Spinal cord (tissue), 10 donors: Measurements from ENCODE around the gene SLC7A6. TPM values are rescaled to one million over a fixed set of nuclear protein-coding genes. Genes with fewer than 3 reads are reported as not detected.

Experiments used
- DNase-seq, 6 donors: peaks; one replicate each; pipeline versions ENCODE4 v3.0.0 to v3.0.0-alpha.2; 2013 to 2015; ENCODE audit warnings: low spot score in 6 of 6, low read depth in 4 of 6
- H3K27ac ChIP-seq: one replicate; pipeline ENCODE4 v1.5.1; 2013; ENCODE audit warnings: low read depth, low read length, control low read depth
- H3K27me3 ChIP-seq: one replicate; pipeline ENCODE4 v1.6.1; 2013; ENCODE audit warnings: low read length; ENCODE audit not compliant: control insufficient read depth, insufficient read depth
- H3K36me3 ChIP-seq: one replicate; pipeline ENCODE4 v1.6.1; 2013; ENCODE audit warnings: low read length; ENCODE audit not compliant: control insufficient read depth, insufficient read depth
- H3K4me1 ChIP-seq: one replicate; pipeline ENCODE4 v1.6.1; 2013; ENCODE audit warnings: low read length; ENCODE audit not compliant: control insufficient read depth, insufficient read depth
- H3K4me3 ChIP-seq: one replicate; pipeline ENCODE4 v1.5.1; 2013; ENCODE audit warnings: low read depth, low read length, control low read depth
- H3K9me3 ChIP-seq: one replicate; pipeline ENCODE4 v1.6.1; 2013; ENCODE audit warnings: low read length; ENCODE audit not compliant: control insufficient read depth, insufficient read depth
- WGBS: methylation state at CpG from one replicate; pipeline ENCODE4 v1.1.5; 2013; ENCODE audit warnings: missing lambda C conversion rate; ENCODE audit not compliant: insufficient coverage; 5-methylcytosine and 5-hydroxymethylcytosine counted together
- polyA plus RNA-seq, 2 donors: library from polyadenylated mRNA; unstranded; fragments of 120-200 nt; gene quantifications; one replicate each; pipeline ENCODE4 v1.2.1, GENCODE V29; 2013; ENCODE audit not compliant: insufficient read length in 2 of 2
- total RNA-seq, 2 donors: library from RNA; depleted of rRNA in 1 of 2; stranded (reverse); fragments of 120-200 nt in 1 of 2; fragments of >200 nt in 1 of 2; gene quantifications; one replicate each; pipeline versions ENCODE4 v1.2.3 to v1.2.4, GENCODE V29; 2013 to 2014
- donor health status: healthy.

The SLC7A6 gene
- total and polyA plus RNA-seq, 4 donors: 20.2 to 28.3 (median 24.0) TPM

DNA sequence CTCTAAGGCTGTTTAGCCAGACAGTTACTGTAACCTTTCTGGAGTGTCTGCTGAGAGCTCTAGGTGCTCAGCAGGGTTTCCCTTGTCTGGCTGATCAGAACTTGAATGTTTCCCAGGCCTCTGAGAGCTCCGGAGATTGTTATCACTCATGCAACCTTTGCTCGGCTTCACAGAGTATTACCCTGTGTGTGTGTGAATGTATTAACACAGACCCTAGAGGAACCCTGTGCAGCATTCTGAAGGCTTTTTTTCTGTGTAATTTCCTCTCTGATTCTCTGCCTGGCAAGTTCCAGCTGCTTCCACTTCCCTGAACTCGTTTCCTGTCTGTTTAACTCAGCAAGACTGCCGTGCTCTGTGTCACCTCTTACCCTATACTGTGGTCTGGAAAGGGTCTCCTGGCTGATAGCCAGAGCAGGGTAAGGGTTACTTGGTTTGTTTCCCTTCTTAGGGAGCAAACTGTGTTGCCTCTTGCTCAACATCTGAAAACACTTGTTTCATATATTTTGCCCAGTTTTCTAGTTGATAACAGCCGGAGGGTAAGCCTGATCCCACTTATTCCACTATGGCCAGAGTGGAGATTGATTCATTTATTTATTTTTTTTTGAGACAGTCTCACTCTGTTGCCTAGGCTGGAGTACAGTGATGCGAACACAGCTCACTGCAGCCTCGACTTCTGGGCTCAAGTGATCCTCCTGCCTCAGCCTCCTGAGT, 68.2 kb downstream of the SLC7A6 start:
- 77% methylated on average over 6 of the region's 7 CpGs for WGBS
- peak in 1 of 6 donors; percentile 53 for DNase-seq
- H3K4me3 ChIP-seq: no peak overlapping the region
- no peaks in the 10 kb centered on the region for H3K27me3 ChIP-seq
- H3K4me1 ChIP-seq: peaks cover 5% of the 10 kb centered on the region
- no peaks in the 10 kb centered on the region for H3K9me3 ChIP-seq
- peak overlapping the region; percentile 68 for H3K27ac ChIP-seq
- H3K36me3 ChIP-seq: peaks cover 37% of the 10 kb centered on the region

DNA sequence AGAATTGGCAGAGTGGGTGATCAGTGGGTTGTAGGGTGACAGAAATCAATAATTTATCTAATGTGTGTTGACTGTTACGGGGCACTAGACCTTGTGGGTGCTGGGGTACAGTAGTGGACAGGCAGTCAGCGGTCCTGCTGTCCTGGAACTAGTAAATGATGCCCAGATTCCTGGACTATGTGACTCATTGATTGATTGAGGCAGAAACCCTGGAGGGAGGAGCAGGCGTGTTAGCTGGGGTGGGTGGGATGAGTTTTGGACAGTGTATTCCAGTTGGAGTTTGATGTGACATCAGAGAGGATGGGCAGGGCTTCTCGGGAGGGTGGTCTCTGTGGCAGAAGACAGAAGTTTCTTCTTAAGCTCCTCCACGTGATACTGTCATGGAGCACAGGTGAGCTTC, 70.8 kb downstream of the SLC7A6 start:
- Histone ChIP-seq H3K27ac (no peak overlapping the region), H3K4me1 (no peaks in the 10 kb centered on the region), H3K4me3 (no peak overlapping the region), H3K9me3 (no peaks in the 10 kb centered on the region), H3K36me3 (peaks cover 56% of the 10 kb centered on the region), H3K27me3 (no peaks in the 10 kb centered on the region)
- WGBS: 90% methylated on average over 4 of the region's 5 CpGs
- DNase-seq: no peak

DNA sequence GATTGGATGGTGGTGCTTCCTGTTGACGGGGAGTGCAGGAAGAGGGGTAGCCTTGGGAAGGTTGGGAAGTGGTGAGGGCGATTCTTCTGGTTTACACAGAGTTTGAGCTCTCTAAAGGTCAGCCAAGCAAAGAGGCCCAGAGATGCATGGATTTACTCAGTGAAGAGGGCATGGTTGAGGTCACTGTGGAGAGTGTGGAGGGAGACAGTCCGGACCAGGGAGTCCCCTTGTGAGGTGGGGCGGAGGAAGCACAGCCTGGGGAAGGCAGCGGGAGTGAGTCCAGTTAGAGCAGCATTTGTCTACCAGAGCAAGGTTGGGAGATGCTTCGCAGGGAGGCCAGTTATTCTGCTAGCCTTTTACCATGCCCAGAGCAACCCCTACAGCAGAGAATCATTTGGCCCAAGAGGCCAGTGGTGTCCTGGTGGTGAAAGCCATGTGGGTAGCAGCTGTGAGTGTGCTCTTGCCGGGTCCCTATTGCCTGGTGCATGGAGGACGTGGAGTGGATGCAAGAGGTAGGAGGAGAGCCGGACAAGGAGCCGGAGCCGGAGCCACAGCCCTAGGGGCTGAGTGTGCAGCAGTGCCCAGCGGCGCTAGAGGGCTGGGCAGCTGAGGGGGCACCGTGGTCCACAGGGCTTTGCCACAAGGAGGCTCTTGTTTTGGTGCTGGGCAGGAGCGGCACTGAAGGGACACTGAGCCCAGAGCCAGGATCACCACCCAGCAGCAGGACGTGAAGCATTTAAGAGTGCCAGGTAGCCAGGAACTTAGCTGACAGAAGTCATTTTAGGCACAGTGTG, 74.2 kb downstream of the SLC7A6 start:
- Histone ChIP-seq H3K27ac (no peak overlapping the region), H3K4me1 (no peaks in the 10 kb centered on the region), H3K4me3 (no peak overlapping the region), H3K9me3 (no peaks in the 10 kb centered on the region), H3K27me3 (no peaks in the 10 kb centered on the region), H3K36me3 (peaks cover 78% of the 10 kb centered on the region)
- WGBS: 95% methylated on average over 15 of the region's 16 CpGs
- no peak for DNase-seq

DNA sequence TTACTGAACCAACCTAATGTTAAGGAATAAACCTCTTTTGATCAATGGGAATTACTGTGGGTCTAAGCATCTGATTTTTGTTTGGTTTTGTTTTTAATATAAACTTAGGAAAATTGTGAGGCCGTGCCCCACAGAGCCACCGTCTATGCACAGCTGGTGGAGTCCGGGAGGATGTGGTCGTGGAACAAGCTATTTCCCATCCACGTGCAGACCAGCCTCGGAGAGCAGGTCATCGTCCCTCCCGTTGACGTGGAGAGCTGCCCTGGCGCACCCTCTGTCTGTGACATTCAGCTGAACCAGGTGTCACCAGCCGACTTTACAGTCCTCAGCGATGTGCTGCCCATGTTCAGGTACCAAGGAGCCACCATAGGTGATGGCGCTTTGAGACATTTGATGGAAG, 74.9 kb downstream of the SLC7A6 start:
- 96% methylated on average over 12 of the region's 13 CpGs for WGBS
- H3K4me3 ChIP-seq: no peak overlapping the region
- no peaks in the 10 kb centered on the region for H3K4me1 ChIP-seq
- no peak overlapping the region for H3K27ac ChIP-seq
- H3K36me3 ChIP-seq: peaks cover 82% of the 10 kb centered on the region
- no peak for DNase-seq
- no peaks in the 10 kb centered on the region for H3K27me3 ChIP-seq
- H3K9me3 ChIP-seq: no peaks in the 10 kb centered on the region

DNA sequence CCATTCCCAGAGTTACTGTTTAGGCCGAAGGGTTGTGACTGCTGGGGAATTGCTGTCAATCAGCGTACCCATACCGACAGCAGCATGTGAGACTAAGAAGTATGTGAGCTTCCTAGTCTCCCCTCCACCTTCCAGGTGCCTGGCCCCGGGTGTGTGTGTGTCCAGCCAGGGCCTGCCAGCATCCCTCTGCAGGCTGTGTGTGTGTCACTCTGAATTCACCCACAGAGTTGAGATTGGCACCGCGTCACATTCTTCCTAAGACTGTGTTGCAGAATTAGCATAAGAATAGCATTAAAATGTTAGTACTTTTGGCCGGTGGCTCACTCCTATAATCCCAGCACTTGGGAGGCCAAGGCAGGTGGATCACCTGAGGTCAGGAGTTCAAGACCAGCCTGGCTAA, 78.3 kb downstream of the SLC7A6 start:
- DNase-seq: no peak
- Histone ChIP-seq H3K27ac (no peak overlapping the region), H3K27me3 (no peaks in the 10 kb centered on the region), H3K4me1 (peaks cover 4% of the 10 kb centered on the region), H3K36me3 (peaks cover 86% of the 10 kb centered on the region), H3K9me3 (no peaks in the 10 kb centered on the region), H3K4me3 (no peak overlapping the region)
- 73% methylated on average over 6 of the region's 7 CpGs for WGBS

DNA sequence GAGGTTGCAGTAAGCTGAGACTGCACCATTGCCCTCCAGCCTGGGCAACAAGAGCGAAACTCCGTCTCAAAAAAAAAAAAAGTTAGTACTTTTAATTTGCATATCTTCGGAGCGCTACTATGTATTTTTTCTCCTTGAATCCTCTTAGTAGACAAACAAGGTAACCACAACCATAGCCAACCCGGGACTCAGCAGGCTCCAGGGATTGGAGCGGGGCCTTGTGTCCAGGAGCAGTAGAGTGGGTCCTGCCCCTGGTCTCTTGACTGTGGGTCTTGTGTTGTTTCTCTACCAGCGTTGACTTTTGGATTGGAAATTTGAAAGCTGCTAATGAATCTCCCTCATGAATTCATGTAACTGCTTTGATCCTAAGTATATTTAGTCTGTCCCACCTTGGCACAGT, 78.8 kb downstream of the SLC7A6 start:
- H3K27me3 ChIP-seq: no peaks in the 10 kb centered on the region
- peaks cover 5% of the 10 kb centered on the region for H3K4me1 ChIP-seq
- 100% methylated on average over 3 of the region's 7 CpGs for WGBS
- no peak for DNase-seq
- no peaks in the 10 kb centered on the region for H3K9me3 ChIP-seq
- H3K4me3 ChIP-seq: no peak overlapping the region
- no peak overlapping the region for H3K27ac ChIP-seq
- peaks cover 84% of the 10 kb centered on the region for H3K36me3 ChIP-seq

DNA sequence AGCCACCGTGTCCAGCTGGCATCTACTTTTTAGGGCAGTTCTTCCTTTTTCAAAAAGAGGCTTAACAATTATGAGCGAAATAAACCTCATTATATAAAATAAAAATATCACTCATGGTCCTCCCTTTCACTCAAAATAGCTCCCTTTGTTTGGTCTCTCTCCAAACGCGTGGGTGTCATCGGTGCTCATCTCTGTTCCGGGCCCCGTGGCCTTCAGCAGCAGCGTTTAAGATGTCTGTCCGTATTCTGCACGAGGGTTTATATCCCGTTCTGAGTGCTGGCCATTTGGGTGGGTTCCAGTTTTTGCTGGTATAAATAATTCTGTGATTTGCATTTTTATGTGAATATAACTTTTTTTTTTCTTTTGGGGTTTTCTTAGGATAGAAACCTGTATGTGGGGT, 79.9 kb downstream of the SLC7A6 start:
- no peak overlapping the region for H3K27ac ChIP-seq
- H3K36me3 ChIP-seq: peaks cover 84% of the 10 kb centered on the region
- H3K27me3 ChIP-seq: no peaks in the 10 kb centered on the region
- no peaks in the 10 kb centered on the region for H3K9me3 ChIP-seq
- no peak overlapping the region for H3K4me3 ChIP-seq
- peaks cover 9% of the 10 kb centered on the region for H3K4me1 ChIP-seq
- no peak for DNase-seq
- 96% methylated on average over 3 of the region's 11 CpGs for WGBS

DNA sequence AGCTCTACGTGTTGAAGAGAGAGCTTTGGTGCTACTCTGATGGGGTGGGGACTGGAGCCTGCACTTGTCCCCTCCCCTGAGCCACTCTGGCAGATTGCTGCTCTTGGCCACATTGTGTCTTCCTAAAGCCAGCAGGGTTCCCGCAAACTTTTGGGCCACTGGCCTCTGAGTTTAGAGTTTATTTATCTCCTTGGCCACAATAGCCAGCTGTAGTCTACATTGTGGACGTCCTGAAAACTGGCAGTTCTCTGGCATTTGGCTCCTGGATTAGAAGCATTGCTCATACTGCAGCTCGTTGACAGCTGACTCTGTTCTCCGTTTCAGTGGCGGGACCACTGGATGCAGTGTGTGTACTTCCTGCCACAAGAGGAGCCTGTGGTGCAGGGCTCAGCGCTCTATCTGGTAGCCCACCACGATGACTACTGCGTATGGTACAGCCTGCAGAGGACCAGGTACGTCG, 81.1 kb downstream of the SLC7A6 start:
- 80% methylated on average over 6 of the region's 11 CpGs for WGBS
- H3K27me3 ChIP-seq: no peaks in the 10 kb centered on the region
- H3K4me1 ChIP-seq: peaks cover 9% of the 10 kb centered on the region
- no peaks in the 10 kb centered on the region for H3K9me3 ChIP-seq
- DNase-seq: no peak
- H3K27ac ChIP-seq: no peak overlapping the region
- peaks cover 80% of the 10 kb centered on the region for H3K36me3 ChIP-seq
- H3K4me3 ChIP-seq: no peak overlapping the region

DNA sequence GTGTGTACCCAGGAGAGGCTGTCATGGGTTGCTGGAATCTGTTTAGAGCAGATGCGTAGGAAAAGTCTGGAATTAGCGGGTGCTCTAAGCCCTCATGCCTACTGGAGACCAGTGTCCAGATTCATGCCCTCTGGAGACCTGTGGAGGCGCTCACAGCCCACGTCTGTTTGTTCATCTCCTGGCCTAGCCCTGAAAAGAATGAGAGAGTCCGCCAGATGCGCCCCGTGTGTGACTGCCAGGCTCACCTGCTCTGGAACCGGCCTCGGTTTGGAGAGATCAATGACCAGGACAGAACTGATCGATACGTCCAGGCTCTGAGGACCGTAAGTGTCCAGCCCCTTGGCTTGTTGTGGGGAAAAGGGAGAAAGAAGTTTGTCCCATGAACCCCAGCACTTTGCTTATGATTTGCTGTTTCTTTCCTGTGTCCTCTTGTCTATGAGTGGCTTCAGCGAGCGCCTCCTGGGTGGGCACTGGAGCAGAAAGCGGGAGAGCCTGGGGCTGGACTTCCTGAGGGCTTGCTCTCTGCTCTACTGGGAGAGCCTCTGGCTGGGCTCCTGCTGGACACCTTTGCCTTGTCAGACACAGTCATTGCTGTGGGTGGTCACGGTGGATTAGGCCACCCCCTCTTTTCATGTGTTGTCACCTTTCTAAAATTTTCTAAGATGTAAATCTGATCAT, 81.8 kb downstream of the SLC7A6 start:
- Histone ChIP-seq H3K9me3 (no peaks in the 10 kb centered on the region), H3K27ac (no peak overlapping the region), H3K4me3 (no peak overlapping the region), H3K4me1 (peaks cover 9% of the 10 kb centered on the region), H3K36me3 (peaks cover 76% of the 10 kb centered on the region), H3K27me3 (no peaks in the 10 kb centered on the region)
- no peak for DNase-seq
- 93% methylated on average over 15 of the region's 16 CpGs for WGBS
